Fibroblast of skin of left quadriceps (primary cell): ENCODE results near the gene ITPR1.

ENCODE experiments used
- DNase-seq, 2 experiments: peaks; one replicate each; pipeline ENCODE4 v3.0.0-alpha.2; 2013; ENCODE audit warnings: low read depth in 2 of 2

Gene ITPR1

GRCh38 chr3:4743371-4743770 is 250.2 kb downstream of the ITPR1 start:
- no peak for DNase-seq

GRCh38 chr3:4744405-4745234 is 251.5 kb downstream of the ITPR1 start:
- peak in 1 of 2 experiments; percentile 28 for DNase-seq

GRCh38 chr3:4745235-4745610 is 252.1 kb downstream of the ITPR1 start:
- peak in 1 of 2 experiments; percentile 44 for DNase-seq

- peak; percentile 27 to 29 for DNase-seq
Observed at GRCh38 chr3:4746241-4746958, 253.3 kb downstream of the ITPR1 start.

- DNase-seq, result no peak
Observed at GRCh38 chr3:4748127-4748526, 255.0 kb downstream of the ITPR1 start.

- DNase-seq, result no peak
Observed at GRCh38 chr3:4748701-4749378, 255.7 kb downstream of the ITPR1 start.

GRCh38 chr3:4749567-4750002 is 256.4 kb downstream of the ITPR1 start:
- no peak for DNase-seq

GRCh38 chr3:4750306-4750968 is 257.3 kb downstream of the ITPR1 start:
- DNase-seq, result no peak

GRCh38 chr3:4751029-4751501 is 257.9 kb downstream of the ITPR1 start:
- no peak for DNase-seq

GRCh38 chr3:4751502-4752101 is 258.5 kb downstream of the ITPR1 start:
- DNase-seq, result peak; percentile 88 to 91

- DNase-seq, result peak; percentile 61 to 65
Observed at GRCh38 chr3:4752201-4753072, 259.3 kb downstream of the ITPR1 start.

GRCh38 chr3:4753073-4753691 is 260.0 kb downstream of the ITPR1 start:
- no peak for DNase-seq

GRCh38 chr3:4754180-4755086 is 261.3 kb downstream of the ITPR1 start:
- DNase-seq, result no peak

- DNase-seq, result no peak
Observed at GRCh38 chr3:4755566-4755965, 262.4 kb downstream of the ITPR1 start.

- DNase-seq, result no peak
Observed at GRCh38 chr3:4756057-4756775, 263.1 kb downstream of the ITPR1 start.

- no peak for DNase-seq
Observed at GRCh38 chr3:4756855-4757574, 263.9 kb downstream of the ITPR1 start.

- DNase-seq, result no peak
Observed at GRCh38 chr3:4757575-4758248, 264.6 kb downstream of the ITPR1 start.
